Effector CD8-positive, alpha-beta T cell (primary cell): ENCODE data around the gene EHMT1.
"Not testable (repeated sequence)": the region's sequence is repeated elsewhere in the genome, so short reads cannot be mapped to it uniquely, and the experiment has no call there.

Experiments used
- DNase-seq: peaks from one replicate; lab custom pipeline; 2025; lab: John Stamatoyannopoulos, UW

EHMT1 gene

DNA sequence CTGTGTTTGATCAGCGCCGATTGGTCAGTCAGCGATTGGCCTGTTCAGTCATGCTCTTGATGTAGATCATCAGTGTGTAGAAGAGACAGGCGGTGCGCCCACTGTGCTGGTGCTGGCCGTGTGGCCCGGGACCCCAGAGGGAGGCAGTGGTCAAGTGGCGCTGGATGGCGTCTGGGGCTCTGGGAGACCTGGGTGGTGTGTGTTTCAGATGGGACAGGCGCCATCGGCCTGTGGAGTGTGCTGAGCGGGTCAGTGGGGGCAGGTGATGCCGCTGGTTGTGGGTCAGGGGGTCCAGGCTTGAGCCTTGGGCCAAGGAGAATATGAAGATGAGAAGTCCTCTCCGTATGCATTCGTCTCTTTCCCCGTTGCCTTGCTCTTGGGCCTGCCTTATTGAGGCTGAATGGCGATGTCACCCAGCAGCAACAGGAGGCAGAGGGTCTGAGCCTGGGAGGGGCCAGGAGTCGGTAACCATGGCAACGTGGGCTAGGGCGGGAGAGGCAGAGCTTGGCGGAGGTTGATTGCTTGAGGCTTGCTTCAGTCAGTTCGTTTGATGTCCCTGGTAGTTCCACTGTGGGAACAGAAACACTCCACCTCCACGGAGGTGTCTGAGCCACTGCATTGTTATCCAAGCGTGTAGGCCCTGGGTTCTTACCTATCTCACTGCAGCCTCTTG, 141.0 kb downstream of the EHMT1 start:
- no peak for DNase-seq

DNA sequence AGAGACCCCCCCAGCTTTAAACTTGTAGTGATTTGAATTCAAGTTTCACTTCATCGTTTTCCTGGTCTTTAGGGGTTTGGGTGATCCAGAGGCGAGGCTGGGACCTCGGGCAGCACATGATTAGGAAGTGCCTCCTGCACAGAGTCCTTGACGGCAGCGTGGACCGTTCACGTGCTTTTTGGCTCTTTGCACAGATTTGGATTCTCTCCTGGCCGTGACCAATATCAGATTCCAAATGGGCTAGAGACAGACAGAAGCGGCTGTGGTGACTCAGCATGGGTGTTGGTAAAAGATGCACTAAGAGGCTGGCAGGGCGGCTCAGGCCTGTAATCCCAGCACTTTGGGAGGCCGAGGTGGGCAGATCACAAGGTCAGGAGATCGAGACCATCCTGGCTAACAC, 141.6 kb downstream of the EHMT1 start:
- DNase-seq, result no peak

DNA sequence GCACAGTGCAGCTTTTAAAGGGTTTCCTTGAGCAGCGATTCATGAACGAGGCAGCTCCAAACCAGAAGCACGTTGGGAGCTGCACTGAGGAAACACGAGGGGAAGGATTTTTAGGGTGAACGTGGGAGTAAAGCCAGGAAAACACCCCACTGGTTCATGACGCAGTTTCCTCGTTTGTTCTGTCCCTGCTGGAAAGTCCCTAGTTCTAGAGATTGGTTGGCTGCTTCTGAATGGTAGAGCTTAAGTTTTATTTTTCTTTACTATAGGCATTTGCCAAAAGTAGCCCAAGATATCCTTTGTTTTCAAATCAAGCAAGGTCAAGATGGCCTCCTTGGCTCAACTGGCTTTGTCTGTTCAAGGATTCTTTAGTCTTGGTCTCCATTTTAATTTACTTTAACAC, 142.2 kb downstream of the EHMT1 start:
- DNase-seq, result no peak

DNA sequence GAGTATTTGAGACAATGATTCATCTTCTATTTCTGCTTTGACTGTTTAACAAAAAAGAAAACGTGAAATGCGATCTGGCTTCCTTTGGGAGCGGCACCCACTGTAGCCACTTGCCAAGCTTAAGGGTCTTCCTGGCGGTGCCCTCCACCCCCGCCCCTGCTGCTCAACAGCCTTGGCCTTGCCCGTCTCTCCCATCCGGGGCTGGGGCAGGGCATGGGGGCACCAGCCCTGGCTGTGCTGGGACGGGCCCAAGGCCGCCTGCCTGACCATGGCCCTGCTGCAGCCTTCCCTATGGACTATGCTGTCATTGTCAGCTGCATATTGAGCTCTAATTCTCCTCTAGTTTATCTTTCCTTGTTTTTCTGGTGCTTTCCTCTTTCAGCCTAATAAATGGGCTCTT, 143.0 kb downstream of the EHMT1 start:
- DNase-seq, result no peak

DNA sequence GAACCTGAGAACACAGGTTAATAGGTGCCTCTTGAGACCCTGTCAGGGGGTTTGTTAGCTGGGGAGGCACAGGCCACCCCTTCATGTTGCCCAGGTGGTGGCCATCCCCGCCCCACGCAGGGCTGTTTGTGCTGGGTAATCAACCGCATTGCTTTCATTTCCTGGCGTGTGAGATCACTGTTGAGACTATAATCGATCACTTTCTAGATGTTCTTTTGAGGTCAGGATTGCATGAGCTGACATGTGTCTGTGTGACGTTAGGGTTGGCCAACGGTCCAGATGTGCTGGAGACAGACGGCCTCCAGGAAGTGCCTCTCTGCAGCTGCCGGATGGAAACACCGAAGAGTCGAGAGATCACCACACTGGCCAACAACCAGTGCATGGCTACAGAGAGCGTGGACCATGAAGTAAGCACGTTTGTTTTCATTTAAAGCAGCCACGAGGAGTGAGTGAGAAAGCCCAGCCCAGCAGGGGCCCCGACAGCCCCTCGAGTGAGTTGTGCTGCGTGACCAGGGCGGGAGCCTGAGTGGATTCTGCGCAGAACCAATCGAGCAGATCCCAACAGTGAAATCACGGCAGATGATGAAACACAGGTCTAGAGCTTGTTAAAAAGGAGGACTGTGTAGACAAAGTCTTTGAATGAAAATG, 143.7 kb downstream of the EHMT1 start:
- DNase-seq, result no peak

DNA sequence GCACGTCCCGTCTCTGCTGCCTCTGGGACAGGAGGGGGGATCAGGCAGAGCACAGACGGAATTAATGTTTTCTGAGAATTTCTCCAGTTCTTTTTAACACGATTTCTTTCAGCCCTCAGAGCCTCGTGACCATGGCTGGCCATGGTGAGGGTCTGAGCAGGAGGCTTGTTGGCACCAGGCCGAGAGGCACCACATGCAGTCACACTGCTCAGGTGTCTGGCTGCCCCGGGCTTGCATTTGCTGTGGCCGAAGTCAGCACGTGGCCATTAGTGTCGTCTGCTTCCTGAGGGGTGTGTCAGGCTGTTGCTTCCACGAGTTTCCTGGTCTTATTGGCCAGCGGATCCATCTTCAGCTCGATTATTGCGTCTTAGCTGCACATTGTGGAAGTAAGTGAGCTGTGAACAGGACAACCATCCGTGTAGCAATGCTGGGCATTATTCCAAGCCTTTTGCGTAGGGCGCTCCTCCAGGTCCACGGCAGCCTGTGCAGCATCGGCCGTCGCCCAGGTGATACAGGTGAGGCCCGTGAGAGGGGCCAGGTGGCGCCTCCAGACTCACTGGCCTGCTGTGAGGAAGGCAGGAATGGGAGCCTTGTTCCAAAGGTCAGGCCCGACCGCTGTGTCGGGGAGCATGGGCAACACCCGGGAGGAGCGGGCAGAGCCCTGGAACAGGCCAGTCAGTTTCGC, 144.6 kb downstream of the EHMT1 start:
- DNase-seq, result no peak

DNA sequence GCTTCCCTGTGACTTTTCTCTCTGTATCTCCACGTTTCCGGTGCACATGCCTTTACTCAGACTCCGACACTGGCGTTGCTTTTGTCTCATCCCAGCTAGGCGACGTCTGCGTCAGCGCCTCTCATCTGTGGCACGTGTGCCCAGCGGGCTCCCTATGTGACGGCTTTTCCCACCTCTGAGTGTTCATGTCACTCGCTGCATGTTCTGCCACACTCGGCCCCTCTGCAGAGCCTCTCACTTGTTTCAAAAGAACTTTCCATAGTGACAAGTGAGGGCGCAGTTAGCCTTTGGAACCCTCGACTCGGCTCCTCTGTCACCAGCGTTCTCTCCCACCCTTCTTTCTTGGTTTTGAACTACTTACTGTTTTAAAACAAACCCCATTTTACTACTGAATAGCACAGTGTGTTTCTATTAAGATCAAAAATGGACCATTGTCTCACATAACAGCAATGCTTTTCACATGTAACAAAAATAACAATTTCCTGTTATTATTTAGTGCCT, 145.4 kb downstream of the EHMT1 start:
- no peak for DNase-seq

DNA sequence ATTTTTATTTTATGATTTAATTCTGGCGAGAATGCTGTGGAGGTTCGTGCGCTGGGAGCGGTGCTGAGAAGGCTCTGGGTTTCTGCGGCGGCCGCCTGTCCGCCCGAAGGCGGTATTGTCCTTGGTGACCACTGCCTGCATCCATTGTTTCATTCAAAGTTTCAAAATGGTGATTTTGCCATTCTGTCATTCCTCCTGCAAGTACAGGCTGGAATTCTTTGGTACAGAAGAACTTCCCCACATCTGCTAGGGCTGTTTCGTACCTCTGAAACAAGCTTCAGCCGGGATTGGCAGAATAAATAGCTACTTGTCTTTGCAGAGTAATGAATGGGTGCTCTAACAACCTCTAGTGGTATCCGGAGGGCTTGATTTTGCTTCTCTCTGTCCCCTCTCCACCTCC, 146.2 kb downstream of the EHMT1 start:
- DNase-seq, result no peak

DNA sequence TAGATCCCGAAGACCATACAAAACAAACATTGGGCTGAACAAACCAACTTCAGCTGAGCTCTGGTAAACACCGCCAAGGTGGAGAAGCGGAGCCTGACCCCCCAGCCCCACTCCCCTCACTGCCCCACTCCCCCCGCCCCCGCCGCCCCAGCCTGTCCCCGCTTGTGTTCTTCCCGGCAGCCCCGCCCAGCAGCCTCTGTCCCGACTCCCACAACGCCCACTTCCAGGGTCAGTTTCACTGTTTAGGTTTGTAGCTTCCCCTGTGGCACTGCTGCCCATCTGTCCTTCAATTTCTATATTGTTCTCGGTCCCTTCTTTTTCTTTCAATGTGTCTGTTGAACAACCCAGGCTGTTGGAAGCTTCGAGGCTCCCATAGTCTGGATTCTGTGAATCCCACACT, 146.7 kb downstream of the EHMT1 start:
- no peak for DNase-seq

DNA sequence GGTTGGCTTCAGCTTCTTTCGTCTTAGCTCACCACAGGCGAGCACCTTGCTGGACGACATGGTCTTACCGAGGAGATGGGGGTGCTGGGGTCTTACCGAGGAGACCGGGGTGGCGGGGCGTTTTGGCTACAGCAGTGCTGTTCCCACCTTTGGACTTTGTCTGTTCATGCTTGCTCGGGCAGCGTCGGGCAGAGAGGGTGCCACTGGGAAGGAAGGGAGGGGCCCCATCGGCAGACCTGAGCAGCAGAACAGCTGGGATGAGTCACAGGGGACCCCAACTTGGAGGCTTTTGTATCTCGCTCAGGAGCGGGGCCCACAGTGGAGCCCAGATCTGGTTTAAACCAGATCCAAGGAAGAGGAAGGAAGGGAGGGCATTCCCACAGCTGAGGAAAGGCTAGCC, 152.8 kb downstream of the EHMT1 start:
- no peak for DNase-seq

DNA sequence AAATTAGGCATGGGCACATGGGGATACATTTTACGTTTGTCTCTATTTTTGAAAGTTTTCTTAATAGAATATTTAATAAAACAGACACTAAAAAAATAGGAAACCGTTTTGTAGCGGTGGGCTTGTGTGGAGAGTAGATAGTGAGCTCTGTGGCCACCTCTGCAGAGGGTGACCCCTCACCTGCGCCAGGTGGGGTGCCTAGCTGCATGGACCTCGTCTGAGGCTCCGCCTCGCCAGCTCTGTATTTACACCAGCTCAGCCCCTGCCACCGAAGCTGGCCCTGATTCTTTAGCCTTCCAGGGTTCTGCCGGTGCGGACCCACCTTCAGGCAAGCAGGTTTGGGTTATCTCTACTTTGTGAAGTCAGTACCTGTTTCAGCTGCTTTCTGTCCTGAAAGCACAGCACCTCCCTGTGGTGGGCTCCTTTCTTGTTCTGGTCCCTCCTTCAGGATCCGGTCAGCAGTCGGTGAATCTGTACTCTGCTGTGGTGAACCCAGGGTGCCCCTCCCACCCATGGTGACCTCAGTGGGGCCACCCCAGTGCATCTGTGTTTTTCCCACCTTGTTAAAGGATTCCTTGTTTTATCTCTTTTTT, 153.6 kb downstream of the EHMT1 start:
- no peak for DNase-seq

DNA sequence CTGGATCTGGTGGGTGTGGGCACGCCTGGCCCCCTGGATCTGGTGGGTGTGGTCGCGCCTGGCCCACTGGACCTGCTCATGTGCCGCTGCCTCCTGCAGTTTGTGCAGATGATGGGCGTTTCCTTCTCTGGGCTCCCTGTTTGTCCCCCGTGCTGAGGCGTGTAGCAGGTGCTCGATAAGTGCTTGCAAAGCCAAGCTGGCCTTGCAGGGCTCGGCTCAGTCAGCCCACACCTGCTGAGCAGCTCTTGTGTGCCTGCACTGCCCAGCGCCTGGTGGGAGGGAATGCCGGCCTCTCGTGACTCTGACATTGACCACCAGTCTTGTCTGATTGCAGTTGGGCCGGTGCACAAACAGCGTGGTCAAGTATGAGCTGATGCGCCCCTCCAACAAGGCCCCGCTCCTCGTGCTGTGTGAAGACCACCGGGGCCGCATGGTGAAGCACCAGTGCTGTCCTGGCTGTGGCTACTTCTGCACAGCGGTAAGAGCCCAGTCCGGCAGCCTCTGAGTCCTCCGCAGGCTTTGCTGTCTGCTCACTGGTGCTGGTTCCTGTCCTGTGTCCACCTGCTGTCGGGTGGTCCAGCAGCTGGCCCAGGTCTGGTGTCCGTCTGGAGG, 156.1 kb downstream of the EHMT1 start:
- DNase-seq, result no peak

DNA sequence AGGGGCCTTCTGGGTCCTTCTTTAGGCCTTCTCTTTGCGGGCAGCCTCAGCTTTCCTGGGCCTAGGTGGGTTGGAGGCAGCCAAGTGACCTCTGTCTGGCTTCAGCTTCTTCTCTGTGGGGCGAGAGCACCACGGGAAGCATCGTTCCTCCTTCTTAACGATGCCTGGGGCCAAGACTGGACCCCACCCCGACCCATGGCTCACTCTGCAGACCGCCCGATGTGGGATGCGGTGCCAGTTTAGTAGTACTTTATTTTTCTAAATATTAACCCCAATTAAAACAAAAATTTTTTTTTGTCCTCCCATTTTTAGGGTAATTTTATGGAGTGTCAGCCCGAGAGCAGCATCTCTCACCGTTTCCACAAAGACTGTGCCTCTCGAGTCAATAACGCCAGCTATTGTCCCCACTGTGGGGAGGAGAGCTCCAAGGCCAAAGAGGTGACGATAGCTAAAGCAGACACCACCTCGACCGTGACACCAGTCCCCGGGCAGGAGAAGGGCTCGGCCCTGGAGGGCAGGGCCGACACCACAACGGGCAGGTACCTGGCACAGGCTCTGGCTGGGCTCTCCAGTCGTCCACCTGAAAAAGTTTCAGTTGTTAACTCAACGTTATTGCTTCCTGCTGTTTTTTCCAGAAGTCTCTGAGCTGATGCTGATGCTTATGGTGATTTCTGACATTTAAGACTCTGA, 157.6 kb downstream of the EHMT1 start:
- DNase-seq, result no peak

DNA sequence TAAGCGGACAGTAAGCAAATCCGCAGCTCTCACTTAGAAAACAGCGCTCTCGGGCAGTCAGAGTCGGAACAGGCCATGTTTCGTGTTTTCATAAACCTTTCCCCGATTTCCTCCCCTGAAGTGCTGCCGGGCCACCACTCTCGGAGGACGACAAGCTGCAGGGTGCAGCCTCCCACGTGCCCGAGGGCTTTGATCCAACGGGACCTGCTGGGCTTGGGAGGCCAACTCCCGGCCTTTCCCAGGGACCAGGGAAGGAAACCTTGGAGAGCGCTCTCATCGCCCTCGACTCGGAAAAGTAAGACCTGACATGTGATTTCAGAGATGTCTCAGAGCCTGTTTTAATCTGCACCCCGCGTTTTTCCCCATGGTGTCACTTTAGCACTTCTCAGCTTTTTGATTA, 159.0 kb downstream of the EHMT1 start:
- no peak for DNase-seq

DNA sequence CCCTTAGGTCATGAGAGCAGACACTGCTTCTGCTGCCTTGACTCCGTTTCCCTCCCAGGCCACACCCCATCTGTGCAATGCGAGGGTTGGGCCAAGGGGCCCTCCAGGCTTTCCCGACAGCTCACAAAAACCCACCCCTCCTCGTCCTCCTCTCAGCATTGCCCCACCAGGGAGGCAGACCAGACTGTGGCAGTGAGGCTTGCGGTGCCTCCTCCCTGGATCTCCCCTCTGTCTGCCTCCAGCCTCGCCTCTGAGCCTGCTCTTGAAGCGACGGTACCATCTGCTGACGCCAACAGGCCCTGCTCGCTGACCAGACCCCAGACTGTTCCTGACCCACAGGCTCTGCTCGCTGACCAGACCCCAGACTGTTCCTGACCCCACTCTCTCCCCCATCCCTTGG, 159.5 kb downstream of the EHMT1 start:
- no peak for DNase-seq

DNA sequence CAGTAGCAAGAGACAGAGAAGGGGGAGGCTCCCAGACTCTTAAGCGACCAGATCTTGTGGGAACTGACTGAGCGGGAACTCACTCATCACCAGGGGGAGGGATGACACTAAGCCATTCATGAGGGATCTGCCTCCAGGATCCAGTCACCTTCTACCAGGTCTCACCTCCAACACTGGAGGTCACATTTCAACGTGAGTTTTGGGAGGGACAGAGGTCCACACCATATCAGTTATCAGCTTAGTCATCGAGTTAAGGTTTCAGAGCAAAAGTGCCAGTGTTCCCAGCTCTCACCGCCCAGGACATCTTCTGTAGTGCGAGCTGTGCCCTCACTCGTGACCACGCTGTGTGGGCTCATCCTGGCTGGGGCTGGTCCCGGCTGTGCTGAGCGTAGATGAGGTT, 160.1 kb downstream of the EHMT1 start:
- DNase-seq, result no peak

DNA sequence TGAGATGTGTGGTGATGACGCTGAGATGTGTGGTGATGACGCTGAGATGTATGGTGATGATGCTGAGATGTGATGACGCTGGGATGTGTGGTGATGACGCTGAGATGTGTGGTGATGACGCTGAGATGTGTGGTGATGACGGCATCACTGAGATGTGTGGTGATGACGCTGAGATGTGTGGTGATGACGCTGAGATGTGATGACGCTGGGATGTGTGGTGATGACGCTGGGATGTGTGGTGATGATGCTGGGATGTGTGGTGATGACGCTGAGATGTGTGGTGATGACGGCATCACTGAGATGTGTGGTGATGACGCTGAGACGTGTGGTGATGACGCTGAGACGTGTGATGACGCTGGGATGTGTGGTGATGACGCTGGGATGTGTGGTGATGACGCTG, 161.2 kb downstream of the EHMT1 start:
- DNase-seq, result not testable (repeated sequence)

DNA sequence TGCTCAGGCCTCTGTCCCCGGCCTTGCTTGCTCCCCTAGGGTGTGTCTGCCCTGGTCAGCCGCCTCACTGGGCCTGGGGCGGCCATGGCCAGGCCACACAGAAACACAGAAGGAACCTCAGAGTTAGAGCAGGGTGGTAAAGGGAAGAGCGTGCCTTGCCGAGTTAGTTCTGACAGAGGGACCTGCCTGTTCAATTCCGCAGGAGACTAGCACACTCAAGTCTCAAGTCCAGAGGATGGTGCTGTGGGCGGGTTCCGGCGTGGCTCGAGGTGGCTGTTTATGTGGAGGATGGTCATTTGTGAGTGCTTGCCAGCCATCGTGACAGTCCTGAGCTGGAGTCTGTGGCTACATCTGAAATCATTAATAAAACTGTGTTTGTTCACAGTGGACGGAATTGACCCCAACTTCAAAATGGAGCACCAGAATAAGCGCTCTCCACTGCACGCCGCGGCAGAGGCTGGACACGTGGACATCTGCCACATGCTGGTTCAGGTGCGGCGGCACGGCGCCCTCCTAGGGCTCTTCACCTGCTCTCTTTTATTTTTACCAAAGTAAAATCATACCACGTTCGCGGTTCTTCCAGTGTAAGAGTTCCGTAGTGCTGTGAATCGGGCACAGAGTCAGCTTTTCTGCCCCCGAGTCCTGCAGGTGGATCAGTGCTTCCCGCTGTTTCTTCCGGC, 163.2 kb downstream of the EHMT1 start:
- no peak for DNase-seq

DNA sequence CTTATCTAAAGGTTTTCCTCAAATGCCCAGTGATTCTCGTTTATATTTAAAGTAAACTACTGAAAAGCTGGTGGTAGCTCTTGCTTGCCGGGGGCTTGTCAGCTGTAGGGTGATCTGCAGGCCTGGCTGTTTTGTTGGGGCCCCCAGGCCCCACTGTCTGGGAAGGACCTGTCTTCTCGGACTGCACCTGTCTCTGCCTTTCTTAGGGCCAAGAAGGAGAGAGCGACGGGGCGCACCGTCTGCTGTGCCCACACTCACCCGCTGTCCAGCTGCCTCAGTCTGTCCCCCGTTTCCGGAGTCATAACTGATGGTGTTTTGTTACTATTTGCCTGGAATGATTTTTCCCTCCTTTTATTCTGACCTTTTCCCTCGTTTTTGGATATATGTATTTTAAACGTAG, 164.7 kb downstream of the EHMT1 start:
- no peak for DNase-seq

DNA sequence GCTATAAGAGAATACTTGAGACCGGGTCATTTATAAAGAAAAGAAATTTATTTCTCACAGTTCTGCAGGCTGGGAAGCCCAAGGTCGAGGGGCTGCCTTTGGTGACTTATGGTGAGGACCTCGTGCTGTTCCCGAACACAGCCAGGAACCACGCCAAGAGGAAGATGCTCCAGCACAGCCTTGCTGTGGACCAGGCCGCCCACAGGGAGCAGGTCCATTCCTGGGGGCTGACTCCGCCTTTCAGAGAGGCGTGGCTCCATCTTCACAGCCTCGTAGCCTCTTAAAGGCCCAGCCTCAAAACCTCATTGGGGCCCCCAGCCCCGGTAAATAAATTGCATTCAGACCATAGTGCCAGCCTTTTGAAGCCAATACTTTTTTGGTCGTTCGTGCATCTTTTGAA, 165.2 kb downstream of the EHMT1 start:
- no peak for DNase-seq
